Mesenchymal stem cell (in vitro differentiated cells and primary cell): ENCODE results near the gene C2CD4A.

Experiments used
- DNase-seq: peaks from one replicate; pipeline ENCODE4 v3.0.0-alpha.2; 2013
- H2AFZ ChIP-seq: one replicate; pipeline ENCODE4 v1.6.1; 2013; ENCODE audit warnings: low read depth, mild to moderate bottlenecking, control low read depth, inconsistent platforms, low read length, moderate library complexity
- H2AK5ac ChIP-seq: 2 replicates; pipeline ENCODE4 v1.6.1; 2013; ENCODE audit warnings: low read length, moderate library complexity, mild to moderate bottlenecking, inconsistent platforms; ENCODE audit not compliant: severe bottlenecking
- H2BK120ac ChIP-seq: one replicate; pipeline ENCODE4 v1.6.1; 2013; ENCODE audit warnings: low read depth, mild to moderate bottlenecking, inconsistent platforms, low read length, moderate library complexity
- H2BK12ac ChIP-seq, 2 experiments: one replicate each; pipeline ENCODE4 v1.6.1; 2013; ENCODE audit warnings: inconsistent platforms in 2 of 2, low read length in 2 of 2, mild to moderate bottlenecking in 2 of 2, moderate library complexity in 2 of 2, control low read depth in 1 of 2
- H2BK15ac ChIP-seq: one replicate; pipeline ENCODE4 v1.6.1; 2013; ENCODE audit warnings: mild to moderate bottlenecking, low read depth, inconsistent platforms; ENCODE audit not compliant: poor library complexity, severe bottlenecking
- H2BK5ac ChIP-seq: 2 replicates; pipeline ENCODE4 v1.6.1; 2013; ENCODE audit warnings: low read depth, mild to moderate bottlenecking, low read length, control low read depth, inconsistent platforms; ENCODE audit not compliant: poor library complexity, severe bottlenecking
- H3K14ac ChIP-seq, 2 experiments: one replicate each; pipeline ENCODE4 v1.6.1; 2013; ENCODE audit warnings: inconsistent platforms in 2 of 2, low read length in 2 of 2, control low read depth in 1 of 2, mild to moderate bottlenecking in 1 of 2, moderate library complexity in 1 of 2
- H3K18ac ChIP-seq, 2 experiments: one replicate each; pipeline ENCODE4 v1.6.1; 2013; ENCODE audit warnings: inconsistent platforms in 2 of 2, low read length in 2 of 2, control low read depth in 1 of 2, low read depth in 1 of 2, mild to moderate bottlenecking in 1 of 2
- H3K23ac ChIP-seq, 2 experiments: one replicate each; pipeline ENCODE4 v1.6.1; 2013; ENCODE audit warnings: inconsistent platforms in 2 of 2, low read length in 2 of 2, mild to moderate bottlenecking in 2 of 2, moderate library complexity in 2 of 2, control low read depth in 1 of 2
- H3K27ac ChIP-seq: 2 replicates; pipeline ENCODE4 v1.5.1; 2013; ENCODE audit warnings: mild to moderate bottlenecking, moderate library complexity, low read length, control low read depth, inconsistent platforms; ENCODE audit not compliant: poor library complexity, severe bottlenecking
- H3K27me3 ChIP-seq, 2 experiments: 2 replicates each; pipeline versions ENCODE4 v1.6.1 to v1.7.0; 2013; ENCODE audit warnings: low read length in 2 of 2, mild to moderate bottlenecking in 2 of 2, moderate library complexity in 2 of 2, control low read depth in 1 of 2, inconsistent platforms in 1 of 2; ENCODE audit not compliant: control insufficient read depth in 1 of 2, insufficient read depth in 1 of 2
- H3K36me3 ChIP-seq, 2 experiments: 2 replicates each; pipeline versions ENCODE4 v1.6.1 to v1.7.0; 2013; ENCODE audit warnings: low read length in 2 of 2, control low read depth in 1 of 2, inconsistent platforms in 1 of 2, low read depth in 1 of 2, mild to moderate bottlenecking in 1 of 2; ENCODE audit not compliant: insufficient read depth in 2 of 2, control insufficient read depth in 1 of 2
- H3K4ac ChIP-seq, 2 experiments: one replicate each; pipeline ENCODE4 v1.6.1; 2013; ENCODE audit warnings: inconsistent platforms in 2 of 2, low read length in 2 of 2, mild to moderate bottlenecking in 2 of 2, moderate library complexity in 2 of 2, control low read depth in 1 of 2, low read depth in 1 of 2
- H3K4me1 ChIP-seq: 2 replicates; pipeline ENCODE4 v1.6.1; 2013; ENCODE audit warnings: low read depth, low read length, control low read depth; ENCODE audit not compliant: control insufficient read depth, insufficient read depth
- H3K4me2 ChIP-seq: 2 replicates; pipeline ENCODE4 v1.6.1; 2013; ENCODE audit warnings: low read length, mild to moderate bottlenecking, inconsistent platforms; ENCODE audit not compliant: poor library complexity, severe bottlenecking
- H3K4me3 ChIP-seq, 2 experiments: 2 replicates each; pipeline versions ENCODE4 v1.5.1 to v1.7.0; 2013; ENCODE audit warnings: low read length in 2 of 2, mild to moderate bottlenecking in 2 of 2, control low read depth in 1 of 2, low read depth in 1 of 2; ENCODE audit not compliant: insufficient read depth in 1 of 2
- H3K79me1 ChIP-seq: replicated peaks from 2 replicates; pipeline ENCODE4 v1.6.1; 2013; ENCODE audit warnings: mild to moderate bottlenecking, control low read depth, low read length, inconsistent platforms; ENCODE audit not compliant: poor library complexity, severe bottlenecking
- H3K9ac ChIP-seq: 2 replicates; pipeline ENCODE4 v1.7.0; 2013; ENCODE audit warnings: mild to moderate bottlenecking, low read length, moderate library complexity
- H3K9me3 ChIP-seq: 2 replicates; pipeline ENCODE4 v1.7.0; 2013; ENCODE audit warnings: mild to moderate bottlenecking, low read length; ENCODE audit not compliant: control insufficient read depth
- H4K8ac ChIP-seq: one replicate; pipeline ENCODE4 v1.6.1; 2013; ENCODE audit warnings: inconsistent platforms, mild to moderate bottlenecking, low read length, moderate library complexity
- H4K91ac ChIP-seq: one replicate; pipeline ENCODE4 v1.6.1; 2013; ENCODE audit warnings: mild to moderate bottlenecking, low read length, inconsistent platforms
- WGBS: methylation state at CpG from one replicate; pipeline ENCODE4 v1.1.7; 2013; ENCODE audit warnings: mixed read lengths; 5-methylcytosine and 5-hydroxymethylcytosine counted together

C2CD4A gene

GRCh38 chr15:62090988-62091387, 24.2 kb downstream of the C2CD4A start:
- Histone ChIP-seq H2BK120ac (no peak overlapping the region), H3K14ac (no peak overlapping the region), H3K4me3 (no peak overlapping the region), H2BK12ac (no peak overlapping the region), H3K27me3 (no peaks in the 10 kb centered on the region), H2AK5ac (no peak overlapping the region), H3K4me1 (no peaks in the 10 kb centered on the region), H3K4ac (no peak overlapping the region), H4K8ac (no peak overlapping the region), H4K91ac (no peak overlapping the region), H3K27ac (no peak overlapping the region), H3K9me3 (no peaks in the 10 kb centered on the region), H3K23ac (no peak overlapping the region), H2BK15ac (no peak overlapping the region), H3K36me3 (no peaks in the 10 kb centered on the region), H2BK5ac (no peak overlapping the region), H3K18ac (no peak overlapping the region), H3K9ac (no peak overlapping the region), H3K79me1 (no peaks in the 10 kb centered on the region), H2AFZ (no peak overlapping the region), H3K4me2 (no peak overlapping the region)
- DNase-seq, result no peak
- 85% methylated on average over 5 of the region's 7 CpGs for WGBS

GRCh38 chr15:62093809-62094208, 27.0 kb downstream of the C2CD4A start:
- H2BK120ac ChIP-seq, result no peak overlapping the region
- no peaks in the 10 kb centered on the region for H3K27me3 ChIP-seq
- no peaks in the 10 kb centered on the region for H3K9me3 ChIP-seq
- H4K8ac ChIP-seq, result no peak overlapping the region
- H3K4ac ChIP-seq, result no peak overlapping the region
- whole genome bisulfite sequencing, result 82% methylated on average over 4 of the region's 5 CpGs
- H3K9ac ChIP-seq, result no peak overlapping the region
- H3K27ac ChIP-seq, result no peak overlapping the region
- no peak overlapping the region for H3K14ac ChIP-seq
- no peak overlapping the region for H2AFZ ChIP-seq
- no peak overlapping the region for H3K4me2 ChIP-seq
- H2BK12ac ChIP-seq, result no peak overlapping the region
- H2AK5ac ChIP-seq, result no peak overlapping the region
- H3K4me1 ChIP-seq, result no peaks in the 10 kb centered on the region
- H2BK15ac ChIP-seq, result no peak overlapping the region
- H3K36me3 ChIP-seq, result no peaks in the 10 kb centered on the region
- no peak for DNase-seq
- H4K91ac ChIP-seq, result no peak overlapping the region
- H3K4me3 ChIP-seq, result no peak overlapping the region
- H3K79me1 ChIP-seq, result no peaks in the 10 kb centered on the region
- no peak overlapping the region for H3K18ac ChIP-seq
- H2BK5ac ChIP-seq, result no peak overlapping the region
- no peak overlapping the region for H3K23ac ChIP-seq

- no peak overlapping the region for H2BK120ac ChIP-seq
- H2BK12ac ChIP-seq, result no peak overlapping the region
- H3K18ac ChIP-seq, result no peak overlapping the region
- H3K4me2 ChIP-seq, result no peak overlapping the region
- no peak overlapping the region for H3K23ac ChIP-seq
- no peaks in the 10 kb centered on the region for H3K79me1 ChIP-seq
- no peaks in the 10 kb centered on the region for H3K36me3 ChIP-seq
- no peak overlapping the region for H4K8ac ChIP-seq
- 71% methylated on average over 7 of the region's 7 CpGs for WGBS
- no peak overlapping the region for H2BK5ac ChIP-seq
- no peaks in the 10 kb centered on the region for H3K27me3 ChIP-seq
- H3K9ac ChIP-seq, result no peak overlapping the region
- no peak for DNase-seq
- no peak overlapping the region for H3K14ac ChIP-seq
- H2AK5ac ChIP-seq, result no peak overlapping the region
- H3K4ac ChIP-seq, result no peak overlapping the region
- no peak overlapping the region for H2AFZ ChIP-seq
- no peak overlapping the region for H2BK15ac ChIP-seq
- no peaks in the 10 kb centered on the region for H3K4me1 ChIP-seq
- no peak overlapping the region for H4K91ac ChIP-seq
- no peak overlapping the region for H3K27ac ChIP-seq
- H3K4me3 ChIP-seq, result no peak overlapping the region
- no peaks in the 10 kb centered on the region for H3K9me3 ChIP-seq
These were observed 27.6 kb downstream of the C2CD4A start for GRCh38 chr15:62094388-62094787.

GRCh38 chr15:62099094-62099601, 32.4 kb downstream of the C2CD4A start:
- Histone ChIP-seq H3K27ac (no peak overlapping the region), H3K4me3 (peak overlapping the region in 1 of 2 experiments; percentile 36)
- 63% methylated on average over 6 of the region's 7 CpGs for WGBS

More at GRCh38 chr15:62099094-62099601, 32.4 kb downstream of the C2CD4A start:
- no peak overlapping the region for H2BK120ac ChIP-seq
- DNase-seq, result peak; percentile 67
- H2BK12ac ChIP-seq, result no peak overlapping the region
- H3K4me1 ChIP-seq, result no peaks in the 10 kb centered on the region
- H3K18ac ChIP-seq, result no peak overlapping the region
- no peak overlapping the region for H3K23ac ChIP-seq
- H3K9ac ChIP-seq, result peak overlapping the region; percentile 72
- H3K36me3 ChIP-seq, result no peaks in the 10 kb centered on the region
- H4K91ac ChIP-seq, result no peak overlapping the region
- no peak overlapping the region for H2BK15ac ChIP-seq
- H3K27me3 ChIP-seq, result peaks cover 0 to 4% of the 10 kb centered on the region in 2 experiments
- no peak overlapping the region for H2AK5ac ChIP-seq
- no peak overlapping the region for H3K4ac ChIP-seq
- no peak overlapping the region for H3K4me2 ChIP-seq
- H3K14ac ChIP-seq, result no peak overlapping the region
- H3K9me3 ChIP-seq, result no peaks in the 10 kb centered on the region
- no peak overlapping the region for H4K8ac ChIP-seq
- no peak overlapping the region for H2BK5ac ChIP-seq
- H3K79me1 ChIP-seq, result no peaks in the 10 kb centered on the region
- H2AFZ ChIP-seq, result no peak overlapping the region
